GM19025 (cell line): Measurements from ENCODE around the gene PCDH20.

Experiments used
- ATAC-seq: cut with Tn5 transposase; IDR thresholded peaks from one replicate; pipeline ENCODE4 v1.9.1; 2021; ENCODE audit warnings: mild to moderate bottlenecking, low read depth, moderate library complexity; ENCODE audit not compliant: unreplicated experiment

Gene PCDH20

GRCh38 chr13:61362522-61362921 is 53.1 kb downstream of the PCDH20 start:
- no peak for ATAC-seq
